ENCODE measurements around the gene VPREB3.

Gene VPREB3

GRCh38 chr22:23712256-23712655 is 42.0 kb downstream of the VPREB3 start:
- TF ChIP-seq, protein P1, sequence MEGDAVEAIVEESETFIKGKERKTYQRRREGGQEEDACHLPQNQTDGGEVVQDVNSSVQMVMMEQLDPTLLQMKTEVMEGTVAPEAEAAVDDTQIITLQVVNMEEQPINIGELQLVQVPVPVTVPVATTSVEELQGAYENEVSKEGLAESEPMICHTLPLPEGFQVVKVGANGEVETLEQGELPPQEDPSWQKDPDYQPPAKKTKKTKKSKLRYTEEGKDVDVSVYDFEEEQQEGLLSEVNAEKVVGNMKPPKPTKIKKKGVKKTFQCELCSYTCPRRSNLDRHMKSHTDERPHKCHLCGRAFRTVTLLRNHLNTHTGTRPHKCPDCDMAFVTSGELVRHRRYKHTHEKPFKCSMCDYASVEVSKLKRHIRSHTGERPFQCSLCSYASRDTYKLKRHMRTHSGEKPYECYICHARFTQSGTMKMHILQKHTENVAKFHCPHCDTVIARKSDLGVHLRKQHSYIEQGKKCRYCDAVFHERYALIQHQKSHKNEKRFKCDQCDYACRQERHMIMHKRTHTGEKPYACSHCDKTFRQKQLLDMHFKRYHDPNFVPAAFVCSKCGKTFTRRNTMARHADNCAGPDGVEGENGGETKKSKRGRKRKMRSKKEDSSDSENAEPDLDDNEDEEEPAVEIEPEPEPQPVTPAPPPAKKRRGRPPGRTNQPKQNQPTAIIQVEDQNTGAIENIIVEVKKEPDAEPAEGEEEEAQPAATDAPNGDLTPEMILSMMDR (IDR thresholded peaks at IDR 0.05): no peak

DNA sequence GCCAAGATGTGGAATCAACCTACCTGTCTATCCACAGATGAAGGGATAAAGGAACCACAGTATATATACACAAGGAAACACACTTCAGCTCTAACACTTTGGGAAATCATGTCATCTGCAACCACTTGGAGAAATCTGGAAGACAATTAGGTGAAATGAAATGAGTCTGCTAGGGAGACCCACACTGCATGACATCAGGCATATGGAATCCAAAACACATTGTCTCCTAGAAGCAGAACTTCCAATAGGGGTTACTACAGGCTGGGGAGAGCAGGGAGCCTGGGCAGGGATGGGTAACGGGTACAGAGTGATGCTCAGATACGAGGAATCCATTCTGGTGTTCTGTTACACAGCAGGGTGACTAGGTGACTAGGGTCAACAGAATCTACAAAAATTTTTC is 45.1 kb downstream of the VPREB3 start:
- Histone ChIP-seq H3K27ac (no peak overlapping the region), H3K4me3 (ENCODE audit: low read depth, low read length) (no peak overlapping the region), H3K4me1 (peaks cover 6% of the 10 kb centered on the region), H3K4me2 (ENCODE audit: low read length) (no peak overlapping the region), H3K9ac (no peak overlapping the region), H2AFZ (no peak overlapping the region), H3K27me3 (ENCODE audit: control insufficient read depth, insufficient read depth, low read length) (no peaks in the 10 kb centered on the region), H3K9me3 (ENCODE audit: control insufficient read depth, low read length) (no peaks in the 10 kb centered on the region), H3K79me2 (no peaks in the 10 kb centered on the region), H3K36me3 (ENCODE audit: control insufficient read depth, insufficient read depth, low read length) (no peaks in the 10 kb centered on the region)
- TF ChIP-seq, protein P1 (IDR thresholded peaks at IDR 0.05): no peak

More at GRCh38 chr22:23712256-23712655, 42.0 kb downstream of the VPREB3 start:
- Histone ChIP-seq H2AFZ (no peak overlapping the region), H3K27me3 (ENCODE audit: control insufficient read depth, insufficient read depth, low read length) (no peaks in the 10 kb centered on the region), H3K36me3 (ENCODE audit: control insufficient read depth, insufficient read depth, low read length) (no peaks in the 10 kb centered on the region), H3K4me2 (ENCODE audit: low read length) (no peak overlapping the region), H3K79me2 (no peaks in the 10 kb centered on the region), H3K27ac (no peak overlapping the region), H3K9ac (no peak overlapping the region), H3K4me1 (no peaks in the 10 kb centered on the region), H3K9me3 (ENCODE audit: control insufficient read depth, low read length) (no peaks in the 10 kb centered on the region), H3K4me3 (ENCODE audit: low read depth, low read length) (no peak overlapping the region)

GRCh38 chr22:23708270-23708669 is 46.0 kb downstream of the VPREB3 start:
- no peaks in the 10 kb centered on the region for H3K36me3 ChIP-seq (ENCODE audit: control insufficient read depth, insufficient read depth, low read length)

GRCh38 chr22:23705358-23705757 is 48.9 kb downstream of the VPREB3 start:
- TF ChIP-seq, protein P1 (IDR thresholded peaks at IDR 0.05): no peak
- Histone ChIP-seq H3K9ac (no peak overlapping the region), H3K27me3 (ENCODE audit: control insufficient read depth, insufficient read depth, low read length) (no peaks in the 10 kb centered on the region), H3K4me1 (peaks cover 19% of the 10 kb centered on the region), H3K9me3 (ENCODE audit: control insufficient read depth, low read length) (no peaks in the 10 kb centered on the region), H3K36me3 (ENCODE audit: control insufficient read depth, insufficient read depth, low read length) (no peaks in the 10 kb centered on the region), H3K27ac (no peak overlapping the region), H3K4me2 (ENCODE audit: low read length) (peak overlapping the region; percentile 55), H3K4me3 (ENCODE audit: low read depth, low read length) (no peak overlapping the region), H2AFZ (no peak overlapping the region), H3K79me2 (no peaks in the 10 kb centered on the region)

More at GRCh38 chr22:23708270-23708669, 46.0 kb downstream of the VPREB3 start:
- H3K9me3 ChIP-seq (ENCODE audit: control insufficient read depth, low read length): no peaks in the 10 kb centered on the region
- H3K79me2 ChIP-seq: no peaks in the 10 kb centered on the region
- H3K4me2 ChIP-seq (ENCODE audit: low read length): no peak overlapping the region
- H3K9ac ChIP-seq: no peak overlapping the region
- H3K4me3 ChIP-seq (ENCODE audit: low read depth, low read length): no peak overlapping the region
- H3K27ac ChIP-seq: no peak overlapping the region
- TF ChIP-seq, protein P1 (IDR thresholded peaks at IDR 0.05): no peak
- H2AFZ ChIP-seq: no peak overlapping the region
- H3K27me3 ChIP-seq (ENCODE audit: control insufficient read depth, insufficient read depth, low read length): no peaks in the 10 kb centered on the region
- peaks cover 6% of the 10 kb centered on the region for H3K4me1 ChIP-seq

GRCh38 chr22:23704829-23705228 is 49.4 kb downstream of the VPREB3 start:
- TF ChIP-seq, protein P1 (IDR thresholded peaks at IDR 0.05): no peak
- Histone ChIP-seq H3K4me3 (ENCODE audit: low read depth, low read length) (peak overlapping the region; percentile 32), H3K4me2 (ENCODE audit: low read length) (peak overlapping the region; percentile 55), H2AFZ (no peak overlapping the region), H3K4me1 (peaks cover 24% of the 10 kb centered on the region), H3K27me3 (ENCODE audit: control insufficient read depth, insufficient read depth, low read length) (no peaks in the 10 kb centered on the region), H3K79me2 (no peaks in the 10 kb centered on the region), H3K9me3 (ENCODE audit: control insufficient read depth, low read length) (no peaks in the 10 kb centered on the region), H3K36me3 (ENCODE audit: control insufficient read depth, insufficient read depth, low read length) (no peaks in the 10 kb centered on the region), H3K9ac (no peak overlapping the region), H3K27ac (no peak overlapping the region)

Data from parathyroid adenoma (tissue), 2 donors.